H54 (cell line): ENCODE data around the gene TMPRSS15.

Experiments used
- DNase-seq: peaks from one replicate; pipeline ENCODE4 v3.0.0; 2011; ENCODE audit warnings: low spot score, mixed read lengths; ENCODE audit not compliant: insufficient read length
- FAIRE-seq: peaks from 3 replicates; lab custom pipeline; 2011; peaks lifted over from hg19 to GRCh38; lab: Jason Lieb, UNC
- POLR2A ChIP-seq: IDR thresholded peaks from 2 replicates; pipeline ENCODE4 v1.6.1; 2011; ENCODE audit warnings: low read depth, mild to moderate bottlenecking, low read length

The TMPRSS15 gene

DNA sequence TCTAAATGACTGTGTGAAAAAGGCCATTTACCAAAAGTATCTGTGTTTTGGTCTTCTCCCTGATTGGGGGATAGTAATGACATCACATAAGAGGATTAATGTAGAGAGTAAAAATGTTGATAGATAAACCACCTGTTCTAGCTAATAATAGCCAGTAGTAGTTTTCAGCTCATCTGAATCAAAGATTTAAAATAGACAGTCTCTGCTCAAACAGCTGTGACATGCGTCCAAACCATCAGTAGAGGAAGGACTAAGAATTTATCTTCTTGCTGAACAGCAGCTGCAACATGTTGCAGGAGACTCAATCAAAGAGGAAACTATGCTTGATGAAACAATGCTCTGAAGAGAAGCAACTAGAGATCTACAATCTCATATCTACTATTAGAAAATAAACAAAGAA, 21.4 kb downstream of the TMPRSS15 start:
- FAIRE-seq (no peak), DNase-seq (no peak)
- no peak for TF ChIP-seq POLR2A

- DNase-seq = no peak
Observed at GRCh38 chr21:18373606-18374005, 30.0 kb downstream of the TMPRSS15 start.

GRCh38 chr21:18370301-18370700, 33.3 kb downstream of the TMPRSS15 start:
- DNase-seq = no peak
- no peak for FAIRE-seq
- no peak for TF ChIP-seq POLR2A

More at GRCh38 chr21:18373606-18374005, 30.0 kb downstream of the TMPRSS15 start:
- no peak for FAIRE-seq
- TF ChIP-seq POLR2A = no peak

- DNase-seq (no peak), FAIRE-seq (peak; percentile 53)
- no peak for TF ChIP-seq POLR2A
Observed at GRCh38 chr21:18369115-18369514, 34.5 kb downstream of the TMPRSS15 start.

- DNase-seq (no peak), FAIRE-seq (no peak)
- TF ChIP-seq POLR2A = no peak
Observed at GRCh38 chr21:18368205-18368604, 35.4 kb downstream of the TMPRSS15 start.

DNA sequence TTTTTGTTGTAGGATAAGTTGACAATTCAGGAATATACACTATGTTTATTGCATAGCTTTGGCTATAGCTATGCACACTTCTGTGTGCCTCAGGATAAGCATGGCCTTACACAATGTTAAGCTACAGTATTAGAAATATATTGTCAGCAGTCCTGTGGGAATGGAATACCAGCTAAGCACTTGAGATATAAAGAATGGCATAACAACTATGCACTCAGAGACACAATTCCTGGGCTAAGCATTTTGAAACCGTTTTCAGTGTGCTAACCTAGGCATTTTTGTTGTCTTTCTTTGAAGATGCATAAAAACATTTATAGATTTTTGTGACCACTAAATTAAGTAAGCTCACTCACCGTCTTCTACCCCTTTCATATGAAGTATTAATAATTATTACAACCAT, 46.8 kb downstream of the TMPRSS15 start:
- FAIRE-seq = no peak
- DNase-seq = no peak
- no peak for TF ChIP-seq POLR2A

DNA sequence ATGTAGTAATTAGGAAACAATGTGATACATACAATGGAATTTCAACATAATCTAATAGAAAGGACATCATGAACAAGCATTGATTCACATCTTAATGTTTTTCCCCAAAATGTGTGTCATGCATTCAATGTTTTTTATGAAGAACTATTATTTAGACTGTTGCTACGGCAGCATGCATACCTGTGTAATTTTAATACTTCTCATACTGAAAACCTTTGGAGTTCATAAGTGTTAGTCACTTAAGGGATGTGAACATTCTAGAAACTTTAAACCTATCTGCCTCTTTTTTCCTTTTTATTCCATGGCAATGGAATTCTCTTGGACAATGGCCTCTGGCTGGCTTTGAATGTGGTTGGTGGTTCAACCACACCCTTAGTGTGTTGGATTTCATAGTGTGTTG, 48.6 kb downstream of the TMPRSS15 start:
- FAIRE-seq (no peak), DNase-seq (no peak)
- TF ChIP-seq POLR2A = no peak

DNA sequence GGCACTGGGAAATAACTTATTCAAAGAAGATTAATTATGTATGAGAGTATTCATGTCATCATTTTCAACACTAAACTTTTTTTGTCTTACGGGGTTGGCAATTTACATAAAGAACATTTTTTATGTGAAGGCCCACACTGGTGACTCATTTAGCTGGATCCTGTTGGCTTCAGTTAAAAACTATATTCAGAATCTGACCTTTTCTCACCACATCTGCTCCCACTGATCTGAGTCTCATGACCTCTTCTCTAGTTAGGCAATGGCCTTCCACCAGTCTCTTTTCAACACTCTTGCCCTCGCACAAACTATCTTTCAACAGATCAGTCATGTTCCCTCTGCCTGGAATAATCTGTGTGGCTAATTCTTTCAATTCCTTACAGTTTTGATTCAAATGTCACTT, 53.4 kb downstream of the TMPRSS15 start:
- TF ChIP-seq POLR2A = no peak
- DNase-seq (no peak), FAIRE-seq (peak; percentile 52)

DNA sequence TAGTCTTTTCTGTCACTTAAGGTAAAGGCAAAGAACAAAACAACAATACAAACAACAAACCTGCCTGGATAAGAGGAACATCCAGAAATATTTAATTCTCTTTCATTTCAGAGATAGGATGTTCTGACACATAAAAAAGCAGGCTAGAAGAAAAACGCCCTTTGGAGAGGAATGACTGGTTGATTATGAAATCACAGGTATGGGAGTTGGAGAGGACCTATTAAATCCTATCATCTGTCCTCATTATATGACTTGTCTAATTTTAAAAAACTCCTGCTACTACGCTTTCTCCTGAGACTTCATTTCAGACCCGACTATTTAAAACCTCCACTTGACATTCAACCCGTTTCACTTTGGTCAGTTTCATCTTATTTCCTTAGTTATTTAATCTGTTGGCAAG, 54.1 kb downstream of the TMPRSS15 start:
- no peak for TF ChIP-seq POLR2A
- no peak for FAIRE-seq

DNA sequence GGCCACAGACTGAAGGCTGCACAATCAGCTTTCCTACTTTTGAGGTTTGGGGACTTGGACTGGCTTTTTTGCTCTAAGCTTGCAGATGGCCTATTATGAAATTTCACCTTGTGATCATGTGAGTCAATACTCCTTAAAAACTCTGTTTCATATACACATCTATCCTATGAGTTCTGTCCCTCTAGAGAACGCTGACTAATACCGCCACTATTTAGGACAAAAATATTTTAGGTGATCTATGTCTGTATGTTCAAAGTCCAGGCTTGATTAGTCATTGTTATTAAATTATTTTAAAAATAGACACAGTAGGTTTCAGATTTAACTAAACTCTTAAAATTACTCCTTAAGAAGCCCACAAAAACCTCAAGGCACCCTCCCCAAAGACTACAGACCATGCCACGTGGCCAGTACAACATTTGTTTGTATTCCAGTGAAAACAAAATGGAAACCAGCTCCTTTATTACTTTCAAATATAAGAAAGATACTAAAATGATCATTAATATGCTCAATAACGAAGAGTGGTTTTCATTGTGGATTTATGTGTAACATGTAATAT, 63.1 kb downstream of the TMPRSS15 start:
- DNase-seq (no peak), FAIRE-seq (no peak)
- no peak for TF ChIP-seq POLR2A

More for the DNA sequence above, 54.1 kb downstream of the TMPRSS15 start:
- DNase-seq = no peak

DNA sequence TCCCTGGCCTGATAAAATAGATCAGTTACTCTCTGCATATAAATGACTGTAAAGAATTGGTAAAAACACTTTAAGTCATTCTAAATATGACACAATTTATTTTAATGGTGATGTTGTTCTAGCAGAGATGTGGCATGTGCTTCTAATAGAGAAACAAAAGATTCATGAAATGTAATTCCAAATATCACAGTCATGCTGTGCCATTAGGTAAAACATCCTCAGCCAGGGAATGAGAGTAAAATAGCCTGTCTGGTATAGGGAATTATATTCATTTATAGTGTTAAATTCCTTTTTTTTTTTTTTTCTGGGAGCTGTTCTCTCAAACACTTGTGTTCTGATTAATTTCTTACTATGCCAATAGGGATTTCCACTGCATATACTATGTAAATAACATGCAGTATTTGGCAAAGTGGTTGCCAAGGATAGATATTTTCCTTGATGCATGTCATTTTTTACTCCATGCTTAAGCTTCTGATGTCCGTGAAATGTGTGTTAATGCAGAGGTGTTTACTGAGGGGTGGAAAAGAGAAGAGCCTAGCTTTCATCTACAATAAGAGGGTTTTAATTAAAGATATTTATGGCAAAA, 67.8 kb downstream of the TMPRSS15 start:
- TF ChIP-seq POLR2A = no peak
- no peak for DNase-seq
- no peak for FAIRE-seq

- FAIRE-seq (no peak), DNase-seq (no peak)
- TF ChIP-seq POLR2A = no peak
Observed at GRCh38 chr21:18334066-18334465, 69.5 kb downstream of the TMPRSS15 start.

DNA sequence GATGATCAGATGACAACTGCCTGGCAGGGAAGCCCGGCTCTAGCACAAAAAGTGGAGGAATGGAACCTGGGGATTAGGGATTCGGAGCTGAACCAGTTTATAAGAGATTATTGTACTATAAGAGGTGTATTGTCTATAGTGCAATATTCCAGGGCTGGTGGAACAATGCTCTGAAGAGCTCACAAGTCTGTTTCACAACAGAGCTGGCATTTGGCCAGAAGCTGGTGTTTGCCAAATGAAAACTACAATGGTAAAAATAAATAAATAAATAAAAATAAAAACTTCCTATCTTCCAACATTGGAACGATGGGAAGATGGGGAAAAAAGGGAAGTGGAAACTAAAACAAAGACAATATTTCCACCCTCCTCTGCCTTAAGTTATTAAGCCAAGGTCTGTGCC, 85.4 kb downstream of the TMPRSS15 start:
- DNase-seq = no peak
- FAIRE-seq = no peak
- no peak for TF ChIP-seq POLR2A

DNA sequence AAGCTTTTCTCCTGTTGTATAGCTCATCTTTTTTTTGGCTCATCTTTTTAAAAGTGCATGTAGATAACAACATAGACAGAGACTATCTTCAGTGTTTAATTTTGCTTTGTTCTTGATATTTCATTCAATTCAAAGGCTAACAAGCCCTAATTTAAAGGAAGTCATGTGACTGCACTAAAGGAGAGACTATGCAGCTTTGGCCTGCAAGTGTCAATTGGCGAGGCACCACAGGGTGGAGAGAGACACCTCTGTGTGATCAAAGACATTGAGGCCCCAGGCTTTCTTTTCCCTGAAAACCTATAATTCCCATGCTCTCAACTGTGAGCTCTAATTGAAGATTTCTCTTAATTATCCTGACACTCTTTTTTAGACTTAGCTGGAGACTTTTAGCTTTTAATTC, 105.4 kb downstream of the TMPRSS15 start:
- no peak for TF ChIP-seq POLR2A
- FAIRE-seq (no peak), DNase-seq (no peak)

DNA sequence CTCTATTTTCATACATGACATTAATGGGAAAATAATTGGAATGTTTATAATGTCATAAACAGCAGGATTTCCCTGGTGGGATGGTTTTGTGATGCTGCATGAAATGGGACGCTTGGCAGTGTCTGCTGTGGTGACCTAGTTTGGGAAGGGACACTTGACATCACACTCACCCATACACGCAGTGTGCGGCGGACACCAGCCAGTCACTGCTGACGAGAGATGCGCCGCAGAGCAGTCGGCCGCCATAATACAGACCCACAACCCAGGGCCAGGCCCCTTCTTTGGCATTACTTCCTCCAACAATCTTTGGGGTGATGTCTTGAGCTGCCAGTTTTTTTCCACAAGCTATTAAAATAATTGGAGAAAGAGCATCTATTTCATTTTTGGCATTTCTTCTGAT, 109.5 kb downstream of the TMPRSS15 start:
- TF ChIP-seq POLR2A = no peak
- no peak for FAIRE-seq

More for the DNA sequence above, 109.5 kb downstream of the TMPRSS15 start:
- no peak for DNase-seq
